Transverse colon (tissue), 3 donors: ENCODE data around the gene FMNL2.

Experiments
- POLR2A ChIP-seq: fragments of 450-650 bp; IDR thresholded peaks from one replicate; pipeline ENCODE4 v1.6.1; 2016; ENCODE audit warnings: antibody characterized with exemption, mild to moderate bottlenecking, moderate library complexity
- TF ChIP-seq, protein P1 (sequence below), 5 experiments: fragments of 200-600 bp in 3 of 5; fragments of 450-650 bp in 2 of 5; sonication (generic) in 3 of 5; IDR thresholded peaks; 1 replicate in 2 of 5; 2 replicates in 3 of 5; pipeline ENCODE4 v1.5.1; 2016 to 2017; ENCODE audit warnings: antibody characterized with exemption in 5 of 5, inconsistent platforms in 3 of 5, mild to moderate bottlenecking in 2 of 5, moderate library complexity in 1 of 5

- TF ChIP-seq, protein P1, sequence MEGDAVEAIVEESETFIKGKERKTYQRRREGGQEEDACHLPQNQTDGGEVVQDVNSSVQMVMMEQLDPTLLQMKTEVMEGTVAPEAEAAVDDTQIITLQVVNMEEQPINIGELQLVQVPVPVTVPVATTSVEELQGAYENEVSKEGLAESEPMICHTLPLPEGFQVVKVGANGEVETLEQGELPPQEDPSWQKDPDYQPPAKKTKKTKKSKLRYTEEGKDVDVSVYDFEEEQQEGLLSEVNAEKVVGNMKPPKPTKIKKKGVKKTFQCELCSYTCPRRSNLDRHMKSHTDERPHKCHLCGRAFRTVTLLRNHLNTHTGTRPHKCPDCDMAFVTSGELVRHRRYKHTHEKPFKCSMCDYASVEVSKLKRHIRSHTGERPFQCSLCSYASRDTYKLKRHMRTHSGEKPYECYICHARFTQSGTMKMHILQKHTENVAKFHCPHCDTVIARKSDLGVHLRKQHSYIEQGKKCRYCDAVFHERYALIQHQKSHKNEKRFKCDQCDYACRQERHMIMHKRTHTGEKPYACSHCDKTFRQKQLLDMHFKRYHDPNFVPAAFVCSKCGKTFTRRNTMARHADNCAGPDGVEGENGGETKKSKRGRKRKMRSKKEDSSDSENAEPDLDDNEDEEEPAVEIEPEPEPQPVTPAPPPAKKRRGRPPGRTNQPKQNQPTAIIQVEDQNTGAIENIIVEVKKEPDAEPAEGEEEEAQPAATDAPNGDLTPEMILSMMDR (IDR thresholded peaks at IDR 0.05): no peak
- no peak for TF ChIP-seq POLR2A
Observed at GRCh38 chr2:152559008-152559407, 224.0 kb downstream of the FMNL2 start.
